Stimulated activated CD4-positive, alpha-beta T cell treated with anti-CD3 and anti-CD28 coated beads, Interleukin-12 subunit alpha, Interleukin-12 subunit beta, amount 100 ng/mL, for 4 hours (primary cell): ENCODE data around the gene STARD5.

ENCODE experiments used
- DNase-seq: peaks from one replicate; pipeline ENCODE4 v3.0.0-alpha.2; 2020

Gene STARD5

DNA sequence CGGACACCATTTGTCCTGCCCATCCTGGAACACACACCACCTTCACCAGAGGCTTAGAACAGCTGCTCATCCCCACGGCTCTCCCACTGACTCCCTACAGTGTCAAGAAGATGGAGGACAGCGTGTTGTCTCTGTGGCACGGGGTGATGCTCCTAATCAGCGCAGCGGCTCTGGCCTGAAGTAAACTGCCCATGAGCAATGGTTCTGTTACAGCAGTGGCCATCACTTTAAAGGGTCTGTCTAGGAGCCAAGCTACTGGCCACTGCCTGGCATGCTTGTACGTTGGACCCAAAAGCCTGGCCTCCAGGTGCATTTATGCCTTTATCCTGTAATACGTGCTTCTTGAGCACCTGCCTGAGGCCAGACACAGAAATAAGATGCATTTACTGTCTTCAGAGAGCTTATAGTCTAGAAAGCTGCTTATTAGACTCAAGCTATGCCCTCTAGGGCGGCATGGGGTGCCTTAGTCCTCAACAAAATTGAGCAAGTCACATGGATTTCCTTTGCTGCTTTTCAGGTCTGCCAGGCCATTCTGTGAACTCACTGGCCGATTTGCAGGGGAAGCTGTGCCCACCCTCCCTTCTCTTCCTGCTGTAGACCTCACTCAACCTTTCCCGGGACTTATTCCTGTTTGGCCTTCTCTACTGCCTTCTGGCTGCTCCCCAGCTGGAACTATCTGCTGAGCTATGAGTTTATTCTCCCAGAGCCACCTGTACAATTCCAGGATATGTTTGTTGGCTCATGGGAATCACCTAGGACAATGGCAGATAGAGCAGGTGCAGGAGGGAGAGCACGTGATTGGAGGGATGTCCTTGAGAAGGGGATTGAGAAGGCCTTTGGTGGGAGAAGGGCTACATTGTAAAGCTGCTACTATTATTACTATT lies 51.9 kb downstream of the STARD5 start:
- DNase-seq = no peak

- no peak for DNase-seq
Measured at GRCh38 chr15:81270781-81271491, 53.0 kb downstream of the STARD5 start.

- no peak for DNase-seq
Measured at GRCh38 chr15:81270188-81270587, 53.8 kb downstream of the STARD5 start.

GRCh38 chr15:81268881-81269601 lies 54.9 kb downstream of the STARD5 start:
- DNase-seq = no peak

- no peak for DNase-seq
Measured at GRCh38 chr15:81268340-81268739, 55.6 kb downstream of the STARD5 start.

GRCh38 chr15:81265944-81266775 lies 57.8 kb downstream of the STARD5 start:
- peak; percentile 84 for DNase-seq

DNA sequence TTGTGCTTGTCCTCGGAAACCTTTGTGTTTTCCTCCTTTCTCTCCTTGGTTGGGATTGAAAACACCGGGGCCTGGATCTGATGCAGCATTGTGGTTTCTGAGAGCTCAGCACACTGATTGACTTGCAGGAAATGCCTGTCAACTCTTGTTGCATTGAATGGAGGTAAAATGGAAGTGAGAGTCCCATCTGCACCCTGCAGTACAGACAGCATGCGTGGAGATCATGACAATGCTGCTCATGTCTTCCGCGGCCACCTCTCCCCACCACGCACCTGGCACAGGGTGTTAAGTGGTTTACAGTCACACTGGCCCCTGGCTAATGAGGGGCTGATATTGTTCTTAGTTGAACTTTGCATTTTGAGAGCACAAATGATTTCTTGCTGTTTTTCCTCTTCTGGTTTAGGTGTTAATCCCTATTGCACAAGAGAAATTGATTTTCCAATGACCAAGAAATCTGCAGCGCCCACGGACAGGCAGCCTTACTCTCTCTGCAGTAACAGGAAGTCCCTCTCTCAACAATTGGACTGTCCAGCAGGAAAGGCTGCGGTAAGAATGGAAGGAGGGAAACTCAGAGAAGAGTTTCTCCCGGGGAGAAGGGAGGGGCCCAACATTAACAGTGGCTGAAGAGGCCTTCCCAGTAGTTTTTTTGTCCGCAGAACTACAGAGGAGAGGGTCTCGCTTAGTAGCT lies 58.5 kb downstream of the STARD5 start:
- DNase-seq = no peak

DNA sequence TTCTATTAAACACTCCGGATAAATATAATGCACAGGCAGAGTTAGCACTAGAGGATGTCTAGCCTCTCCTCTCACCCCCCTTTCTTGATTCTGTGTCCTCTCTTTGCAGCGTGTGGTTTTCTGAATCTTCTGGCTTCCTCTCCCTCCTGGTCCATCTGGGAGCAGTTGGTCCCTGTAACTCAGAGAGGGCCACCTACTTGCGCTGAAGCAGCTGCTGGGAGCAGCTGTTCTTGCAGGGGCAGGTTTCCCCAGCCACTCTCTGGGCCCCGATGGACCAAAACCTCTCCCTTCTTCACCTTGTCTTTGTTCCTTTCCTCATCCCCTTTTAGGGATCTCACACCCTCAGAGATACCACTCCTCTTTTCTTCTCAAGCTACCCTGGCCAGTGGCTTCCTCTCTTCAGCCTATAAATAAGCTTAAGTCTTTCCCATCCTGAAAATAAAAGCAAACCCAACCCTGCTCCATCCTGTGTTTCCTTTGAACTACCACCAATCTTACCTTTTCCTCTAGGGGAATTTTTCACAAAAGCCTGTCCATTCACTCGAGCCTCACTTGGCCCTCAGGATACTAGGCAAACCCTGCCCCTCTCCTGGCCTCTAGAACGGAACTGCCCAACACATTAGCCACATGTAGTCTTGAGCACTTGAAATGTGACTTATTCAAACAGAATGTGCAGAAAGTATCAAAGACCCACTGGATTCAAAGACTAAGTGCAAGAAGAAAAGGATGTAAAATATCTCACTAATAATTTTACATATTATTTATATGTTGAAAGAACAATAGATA lies 59.7 kb downstream of the STARD5 start:
- no peak for DNase-seq

DNA sequence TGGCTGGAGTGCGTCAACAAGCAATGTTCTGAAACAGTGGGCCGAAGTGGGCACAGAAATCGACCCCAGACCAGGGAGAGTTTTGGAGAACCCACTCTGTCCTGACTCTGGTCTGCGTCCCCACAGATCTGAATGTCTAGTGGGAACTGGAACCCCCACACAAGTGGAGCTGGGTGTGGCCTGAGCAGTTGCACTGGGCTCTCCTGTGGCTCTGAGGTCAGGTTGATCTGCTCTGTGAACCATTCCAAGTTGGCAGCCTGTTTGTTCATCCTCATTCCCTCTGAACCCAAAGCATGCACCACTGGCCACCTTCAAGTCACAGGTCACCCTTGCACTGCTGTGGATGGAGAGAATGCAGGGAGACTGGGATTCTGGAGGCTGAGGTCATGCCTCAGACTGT lies 60.5 kb downstream of the STARD5 start:
- no peak for DNase-seq

- no peak for DNase-seq
Measured at GRCh38 chr15:81261172-81261811, 62.6 kb downstream of the STARD5 start.

DNA sequence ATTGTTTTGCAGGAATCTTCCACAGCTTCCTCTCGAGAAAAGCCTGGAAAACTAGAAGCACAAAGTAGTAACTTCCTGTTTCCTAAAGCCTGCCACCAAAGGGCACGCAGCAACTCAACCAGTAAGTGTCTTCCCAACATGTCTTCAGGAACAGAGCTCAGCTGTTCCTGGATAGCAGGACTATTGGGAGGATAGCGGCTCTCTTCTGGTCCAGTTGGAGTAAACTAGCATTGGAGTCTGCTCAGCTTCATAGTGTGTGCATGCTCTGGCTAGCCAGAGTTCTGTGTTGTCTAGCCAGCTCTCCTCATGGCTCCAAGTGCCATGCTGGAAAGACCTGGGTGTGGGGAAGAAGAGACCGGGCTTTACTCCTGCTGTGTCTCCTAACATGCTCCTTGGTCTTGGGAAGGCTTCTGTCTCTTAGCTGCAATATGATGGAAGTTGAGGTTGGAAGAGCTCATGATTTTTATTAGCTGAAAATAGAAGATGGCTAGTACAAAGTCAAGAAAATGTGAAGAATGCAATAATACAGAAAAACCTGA lies 64.1 kb downstream of the STARD5 start:
- no peak for DNase-seq
